Measurements from ENCODE around the gene PBX1.

Gene PBX1

GRCh38 chr1:164700683-164701082 lies 141.7 kb downstream of the PBX1 start:
- no peak for DNase-seq (ENCODE audit: low read depth)

- no peak for DNase-seq (ENCODE audit: low read depth)
Measured at GRCh38 chr1:164701189-164701761, 142.3 kb downstream of the PBX1 start.

GRCh38 chr1:164702216-164702615 lies 143.2 kb downstream of the PBX1 start:
- no peak for DNase-seq (ENCODE audit: low read depth)

- DNase-seq (ENCODE audit: low read depth): no peak
Measured at GRCh38 chr1:164702664-164703063, 143.7 kb downstream of the PBX1 start.

GRCh38 chr1:164703463-164703862 lies 144.5 kb downstream of the PBX1 start:
- DNase-seq (ENCODE audit: low read depth): no peak

GRCh38 chr1:164703960-164704411 lies 145.0 kb downstream of the PBX1 start:
- DNase-seq (ENCODE audit: low read depth): no peak

- no peak for DNase-seq (ENCODE audit: low read depth)
Measured at GRCh38 chr1:164704954-164705353, 146.0 kb downstream of the PBX1 start.

- DNase-seq (ENCODE audit: low read depth): no peak
Measured at GRCh38 chr1:164706606-164706987, 147.6 kb downstream of the PBX1 start.

- DNase-seq (ENCODE audit: low read depth): no peak
Measured at GRCh38 chr1:164707868-164708331, 148.9 kb downstream of the PBX1 start.

GRCh38 chr1:164708596-164708995 lies 149.6 kb downstream of the PBX1 start:
- DNase-seq (ENCODE audit: low read depth): no peak

GRCh38 chr1:164709126-164709525 lies 150.1 kb downstream of the PBX1 start:
- no peak for DNase-seq (ENCODE audit: low read depth)

- no peak for DNase-seq (ENCODE audit: low read depth)
Measured at GRCh38 chr1:164709541-164710278, 150.7 kb downstream of the PBX1 start.

GRCh38 chr1:164712131-164713036 lies 153.4 kb downstream of the PBX1 start:
- DNase-seq (ENCODE audit: low read depth): no peak

GRCh38 chr1:164713456-164714207 lies 154.6 kb downstream of the PBX1 start:
- DNase-seq (ENCODE audit: low read depth): no peak

GRCh38 chr1:164716992-164717703 lies 158.2 kb downstream of the PBX1 start:
- no peak for DNase-seq (ENCODE audit: low read depth)

GRCh38 chr1:164718821-164719220 lies 159.8 kb downstream of the PBX1 start:
- DNase-seq (ENCODE audit: low read depth): no peak

- no peak for DNase-seq (ENCODE audit: low read depth)
Measured at GRCh38 chr1:164719676-164720439, 160.9 kb downstream of the PBX1 start.

GRCh38 chr1:164720440-164721227 lies 161.7 kb downstream of the PBX1 start:
- DNase-seq (ENCODE audit: low read depth): no peak

- no peak for DNase-seq (ENCODE audit: low read depth)
Measured at GRCh38 chr1:164721228-164721496, 162.2 kb downstream of the PBX1 start.

- DNase-seq (ENCODE audit: low read depth): no peak
Measured at GRCh38 chr1:164723296-164723798, 164.4 kb downstream of the PBX1 start.

Data from stimulated activated CD8-positive, alpha-beta memory T cell treated with anti-CD3 and anti-CD28 coated beads, Interleukin-7, amount 100 ng/mL, for 24 hours (primary cell).